ENCODE measurements around the gene DNAJB6.

The DNAJB6 gene

GRCh38 chr7:157312941-157313340 is 23.9 kb upstream of the DNAJB6 start:
- TF ChIP-seq EZH2phosphoT487 (IDR thresholded peaks at IDR 0.05; ENCODE audit: low read depth) (no peak), CTCF (IDR thresholded peaks at IDR 0.05; ENCODE audit: low read depth, low read length) (no peak)
- Histone ChIP-seq H2AFZ (ENCODE audit: low read depth, low read length) (no peak overlapping the region), H3K4me1 (ENCODE audit: low read length) (no peaks in the 10 kb centered on the region), H3K9ac (ENCODE audit: low read length) (no peak overlapping the region), H3K79me2 (ENCODE audit: low read length) (no peaks in the 10 kb centered on the region), H3K27ac (ENCODE audit: low read length) (no peak overlapping the region), H3K4me2 (ENCODE audit: low read length) (no peak overlapping the region), H3K4me3 (ENCODE audit: low read length) (no peak overlapping the region), H3K9me3 (ENCODE audit: insufficient read depth, low read length) (no peaks in the 10 kb centered on the region), H4K20me1 (ENCODE audit: insufficient read depth, low read length) (no peaks in the 10 kb centered on the region), H3K36me3 (replicated peaks; ENCODE audit: low read depth, low read length) (no peaks in the 10 kb centered on the region), H3K27me3 (ENCODE audit: low read depth, low read length) (no peaks in the 10 kb centered on the region)

DNA sequence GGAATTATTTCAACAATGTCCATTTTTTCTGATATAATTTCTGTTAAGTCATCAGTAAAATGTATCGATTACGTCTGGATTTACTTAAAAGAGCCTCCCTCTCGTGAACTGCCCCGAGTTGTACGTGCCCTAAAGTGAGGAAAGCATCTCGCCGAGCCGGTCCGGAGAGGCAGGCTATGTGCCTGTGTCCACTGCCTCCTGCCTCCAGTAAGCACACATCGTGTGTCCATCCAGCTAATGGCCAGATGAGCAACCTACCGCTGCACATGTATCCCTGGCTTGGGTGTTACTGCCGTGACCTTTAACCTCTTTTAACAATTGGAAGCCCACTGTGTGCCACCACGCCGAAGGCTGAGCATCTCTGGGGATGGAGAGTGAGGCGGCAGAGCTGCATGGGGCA is 23.2 kb upstream of the DNAJB6 start:
- H3K9me3 ChIP-seq (ENCODE audit: insufficient read depth, low read length), result no peaks in the 10 kb centered on the region
- no peaks in the 10 kb centered on the region for H4K20me1 ChIP-seq (ENCODE audit: insufficient read depth, low read length)
- no peak overlapping the region for H3K4me2 ChIP-seq (ENCODE audit: low read length)
- H3K4me1 ChIP-seq (ENCODE audit: low read length), result 0 out of 2 replicates have a peak, but pooled peaks cover 2% of the 10 kb centered on the region
- no peak overlapping the region for H3K27ac ChIP-seq (ENCODE audit: low read length)
- H3K9ac ChIP-seq (ENCODE audit: low read length), result no peak overlapping the region
- no peak overlapping the region for H2AFZ ChIP-seq (ENCODE audit: low read depth, low read length)
- no peaks in the 10 kb centered on the region for H3K36me3 ChIP-seq (replicated peaks; ENCODE audit: low read depth, low read length)
- TF ChIP-seq CTCF (IDR thresholded peaks at IDR 0.05; ENCODE audit: low read depth, low read length) (no peak), EZH2phosphoT487 (IDR thresholded peaks at IDR 0.05; ENCODE audit: low read depth) (no peak)
- H3K79me2 ChIP-seq (ENCODE audit: low read length), result no peaks in the 10 kb centered on the region
- H3K27me3 ChIP-seq (ENCODE audit: low read depth, low read length), result no peaks in the 10 kb centered on the region
- no peak overlapping the region for H3K4me3 ChIP-seq (ENCODE audit: low read length)

- TF ChIP-seq CTCF (IDR thresholded peaks at IDR 0.05; ENCODE audit: low read depth, low read length) (no peak), EZH2phosphoT487 (IDR thresholded peaks at IDR 0.05; ENCODE audit: low read depth) (no peak)
- H4K20me1 ChIP-seq (ENCODE audit: insufficient read depth, low read length), result no peaks in the 10 kb centered on the region
- no peaks in the 10 kb centered on the region for H3K36me3 ChIP-seq (replicated peaks; ENCODE audit: low read depth, low read length)
- no peak overlapping the region for H3K4me2 ChIP-seq (ENCODE audit: low read length)
- H3K27ac ChIP-seq (ENCODE audit: low read length), result no peak overlapping the region
- H3K79me2 ChIP-seq (ENCODE audit: low read length), result no peaks in the 10 kb centered on the region
- no peaks in the 10 kb centered on the region for H3K9me3 ChIP-seq (ENCODE audit: insufficient read depth, low read length)
- no peak overlapping the region for H2AFZ ChIP-seq (ENCODE audit: low read depth, low read length)
- H3K4me1 ChIP-seq (ENCODE audit: low read length), result 0 out of 2 replicates have a peak, but pooled peaks cover 2% of the 10 kb centered on the region
- H3K27me3 ChIP-seq (ENCODE audit: low read depth, low read length), result no peaks in the 10 kb centered on the region
- H3K9ac ChIP-seq (ENCODE audit: low read length), result no peak overlapping the region
- no peak overlapping the region for H3K4me3 ChIP-seq (ENCODE audit: low read length)
Measured at GRCh38 chr7:157318015-157318706, 18.6 kb upstream of the DNAJB6 start.

DNA sequence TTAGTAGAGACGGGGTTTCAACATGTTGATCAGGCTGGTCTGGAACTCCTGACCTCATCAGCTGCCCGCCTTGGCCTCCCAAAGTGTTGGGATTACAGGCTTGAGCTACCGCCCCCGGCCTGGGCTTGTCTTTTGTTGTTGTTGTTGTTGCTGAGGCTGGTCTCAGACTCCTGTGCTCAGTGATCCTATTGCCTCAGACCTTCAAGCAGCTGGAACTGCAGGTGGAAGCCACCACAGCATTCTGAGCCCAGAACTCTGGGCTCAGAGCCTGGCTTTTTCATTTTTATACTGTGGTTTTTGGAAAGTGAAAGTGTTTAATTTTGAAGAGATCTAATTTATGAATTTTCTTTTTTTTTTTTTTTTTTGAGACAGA is 16.2 kb upstream of the DNAJB6 start:
- no peak for TF ChIP-seq CTCF (IDR thresholded peaks at IDR 0.05; ENCODE audit: low read depth, low read length)
- TF ChIP-seq EZH2phosphoT487 (IDR thresholded peaks at IDR 0.05; ENCODE audit: low read depth), result no peak
- Histone ChIP-seq H2AFZ (ENCODE audit: low read depth, low read length) (no peak overlapping the region), H3K4me2 (ENCODE audit: low read length) (no peak overlapping the region), H3K4me3 (ENCODE audit: low read length) (no peak overlapping the region), H4K20me1 (ENCODE audit: insufficient read depth, low read length) (no peaks in the 10 kb centered on the region), H3K9me3 (ENCODE audit: insufficient read depth, low read length) (no peaks in the 10 kb centered on the region), H3K27me3 (ENCODE audit: low read depth, low read length) (no peaks in the 10 kb centered on the region), H3K79me2 (ENCODE audit: low read length) (no peaks in the 10 kb centered on the region), H3K36me3 (replicated peaks; ENCODE audit: low read depth, low read length) (no peaks in the 10 kb centered on the region), H3K4me1 (ENCODE audit: low read length) (0 out of 2 replicates have a peak, but pooled peaks cover 2% of the 10 kb centered on the region), H3K27ac (ENCODE audit: low read length) (no peak overlapping the region), H3K9ac (ENCODE audit: low read length) (no peak overlapping the region)
